Measurements from ENCODE around the gene ACTC1. TPM values are rescaled to one million over a fixed set of nuclear protein-coding genes. Genes with fewer than 3 reads are reported as not detected.

ACTC1 gene
- polyA plus RNA-seq, 2 of the 4 experiments (the other 2 are of a cell fraction): 0.22 to 1.1 TPM

DNA sequence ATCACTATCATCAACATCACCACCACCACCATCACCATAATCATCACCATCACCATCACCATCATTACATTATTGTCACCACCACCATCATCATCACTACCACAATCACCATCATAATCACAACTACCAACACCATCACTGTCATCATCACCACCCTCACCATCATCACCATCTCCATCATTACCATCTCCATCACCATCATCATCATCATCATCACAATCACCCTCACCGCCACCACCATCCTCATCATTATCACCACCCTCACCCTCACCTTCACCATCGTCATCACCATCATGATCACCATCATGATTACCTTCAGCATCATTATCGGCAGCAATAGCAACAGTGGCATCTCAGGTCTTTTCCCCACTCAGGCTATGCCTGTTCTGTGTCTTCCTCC is 42.9 kb upstream of the ACTC1 start:
- FAIRE-seq: no peak
- CTCF ChIA-PET: interaction anchor here (4.5 kb wide), 1 partner anchor 130 kb away, joined by 15 read pairs; no protein-coding TSS in a partner anchor

DNA sequence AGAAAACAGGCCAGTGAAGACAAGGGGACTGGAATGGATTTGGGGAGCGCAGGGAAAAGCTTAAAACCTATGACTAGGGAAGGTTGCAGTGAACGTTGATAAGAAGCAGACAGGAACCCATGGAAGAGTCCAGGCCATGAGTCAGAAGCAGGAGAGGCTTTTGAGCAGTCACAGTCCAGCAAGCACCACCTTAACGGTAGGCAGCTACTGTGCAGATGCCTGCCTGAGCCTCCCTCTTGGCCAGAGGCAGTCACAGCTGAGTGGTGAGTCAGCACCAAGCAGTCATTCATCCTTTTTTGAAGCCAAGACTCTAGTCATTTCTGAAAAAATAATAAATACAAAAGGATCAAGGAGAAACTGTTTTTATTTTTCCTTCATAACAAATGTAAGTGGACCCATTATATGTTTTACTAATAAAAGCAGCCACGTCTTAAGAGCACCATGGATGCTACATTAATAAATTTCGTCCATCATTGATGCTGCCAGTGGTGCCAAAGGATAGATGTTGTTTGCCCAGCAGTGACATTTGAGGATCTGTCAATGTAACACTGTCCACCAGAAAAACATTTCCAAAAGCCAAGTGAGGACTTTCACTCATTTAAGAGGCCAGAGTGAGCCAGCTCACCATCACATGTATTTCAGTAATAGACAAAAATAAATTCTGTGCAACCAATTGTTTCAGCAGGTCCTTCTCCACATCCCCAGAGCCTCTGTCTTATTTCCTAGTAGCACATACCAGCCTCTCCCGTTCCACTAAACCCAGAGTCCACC is 42.1 kb upstream of the ACTC1 start:
- DNase-seq (ENCODE audit: low read depth in 1 of 2, low spot score in 1 of 2) (peak; percentile 10 to 55), FAIRE-seq (no peak), ATAC-seq (peak; percentile 95 to 99)
- peak overlapping the region; percentile 37; the same call in 2 of the 3 replicates for H3K4me2 ChIP-seq
- no peaks in the 10 kb centered on the region; the same call in 2 of the 3 replicates for H3K9me3 ChIP-seq
- POLR2A ChIA-PET: no interaction called here
- TF ChIP-seq FOSL2 (IDR thresholded peaks at IDR 0.05) (no peak), FOSL2 (CRISPR knock-in tag; IDR thresholded peaks at IDR 0.05) (peak; percentile 45; the same call in 1 of the 2 replicates), RARB (CRISPR knock-in tag; IDR thresholded peaks at IDR 0.05) (no peak), JUNB (IDR thresholded peaks at IDR 0.05) (0 out of 2 replicates have a peak, but pooled peaks have one; percentile 34)
- H3K4me1 ChIP-seq: peaks cover 10% of the 10 kb centered on the region; the same call in 1 of the 3 replicates
- 30% methylated on average over 6 of the region's 6 CpGs for WGBS (ENCODE audit: missing lambda C conversion rate)
- CTCF ChIA-PET: interaction anchor here (1.2 to 4.5 kb wide), 2 partner anchors 24 to 129 kb away, joined by 4 to 15 read pairs; no protein-coding TSS in a partner anchor
- no peak overlapping the region for H3K4me3 ChIP-seq
- peak overlapping the region in 1 of 2 experiments; percentile 10; a peak in 1 of 6 replicates for H3K27ac ChIP-seq

More for the DNA sequence above, 42.9 kb upstream of the ACTC1 start:
- H3K9me3 ChIP-seq: no peaks in the 10 kb centered on the region; the same call in 2 of the 3 replicates
- H3K4me1 ChIP-seq: peaks cover 10% of the 10 kb centered on the region; the same call in 1 of the 3 replicates
- 86% methylated on average over 3 of the region's 3 CpGs for WGBS (ENCODE audit: missing lambda C conversion rate)
- POLR2A ChIA-PET: no interaction called here
- H3K27ac ChIP-seq: no peak overlapping the region
- no peak for TF ChIP-seq SREBF2 (IDR thresholded peaks at IDR 0.05)
- TF ChIP-seq ZNF302 (CRISPR knock-in tag; IDR thresholded peaks at IDR 0.05): no peak
- no peak for TF ChIP-seq EP300 (IDR thresholded peaks at IDR 0.05)
- H3K4me3 ChIP-seq: no peak overlapping the region
- DNase-seq (ENCODE audit: low read depth in 1 of 2, low spot score in 1 of 2): no peak
- ATAC-seq: no peak
- H3K4me2 ChIP-seq: no peak overlapping the region

DNA sequence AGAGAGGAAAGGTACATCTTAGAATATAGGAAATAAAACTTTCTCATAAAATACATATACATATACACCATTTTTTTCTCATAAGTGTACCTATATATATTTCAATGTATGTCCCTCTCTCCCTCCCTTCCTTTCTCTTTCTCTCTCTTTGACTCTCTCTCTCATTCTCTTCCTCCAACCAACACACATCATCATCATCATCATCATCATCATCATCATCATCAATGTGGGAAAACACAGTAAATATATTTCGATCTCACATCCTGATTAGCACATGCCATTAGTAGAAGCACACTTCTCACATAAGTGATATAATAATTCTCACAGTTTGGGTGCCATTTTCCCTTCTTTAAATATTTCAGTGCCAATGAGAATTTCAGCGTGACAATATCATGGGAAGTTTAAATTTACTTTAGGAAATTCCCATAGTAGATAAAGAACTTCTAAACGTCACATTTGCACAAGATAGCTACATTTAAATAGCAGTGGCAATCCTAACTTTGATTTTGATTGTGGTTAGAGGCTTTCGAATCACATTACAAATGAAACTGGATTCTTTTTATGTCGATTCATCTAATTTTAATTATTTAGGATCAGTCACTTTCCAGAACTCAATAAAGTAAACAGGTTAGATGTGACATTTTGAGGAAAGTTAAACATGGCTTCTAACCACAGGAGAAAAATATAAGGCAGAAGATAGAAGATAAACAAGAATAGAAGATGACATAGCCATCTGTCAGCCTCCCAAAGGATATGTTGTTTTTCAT is 33.0 kb upstream of the ACTC1 start:
- DNase-seq (ENCODE audit: low read depth in 1 of 2, low spot score in 1 of 2): no peak
- ATAC-seq: no peak
- CTCF ChIA-PET: no interaction called here
- H3K9me3 ChIP-seq: no peaks in the 10 kb centered on the region
- POLR2A ChIA-PET: no interaction called here
- TF ChIP-seq HEYL (CRISPR knock-in tag; IDR thresholded peaks at IDR 0.05): no peak
- peak; percentile 61 for TF ChIP-seq MAFK (IDR thresholded peaks at IDR 0.05; ENCODE audit: partially characterized antibody)
- TF ChIP-seq CBX2 (IDR thresholded peaks at IDR 0.05; ENCODE audit: borderline replicate concordance, low read depth): no peak
- H3K4me3 ChIP-seq: no peak overlapping the region
- 25% methylated on average over 5 of the region's 5 CpGs for WGBS (ENCODE audit: missing lambda C conversion rate)
- H3K27ac ChIP-seq: no peak overlapping the region
- H3K4me1 ChIP-seq: no peaks in the 10 kb centered on the region
- H3K4me2 ChIP-seq: no peak overlapping the region
- peak; percentile 67 for FAIRE-seq

DNA sequence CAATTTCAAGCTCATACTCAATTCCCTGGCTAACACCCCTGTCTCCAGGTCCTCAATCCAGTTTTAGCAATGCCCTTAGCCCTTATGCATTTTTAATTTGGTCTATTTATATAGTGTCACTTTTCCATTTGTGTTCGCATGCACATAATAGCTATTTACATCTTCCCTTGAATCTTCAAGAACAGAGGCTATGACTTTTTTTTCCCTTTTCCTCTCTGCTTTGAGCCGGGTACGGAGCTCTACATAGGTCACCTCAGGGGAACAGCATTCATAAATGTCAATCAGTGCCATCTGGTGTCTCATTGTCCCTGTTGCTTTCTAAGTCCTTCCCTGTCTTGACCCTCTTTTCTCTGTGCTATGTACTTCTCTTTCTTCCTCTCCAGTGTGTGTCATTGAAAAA is 26.5 kb upstream of the ACTC1 start:
- 36% methylated on average over 3 of the region's 3 CpGs for WGBS (ENCODE audit: missing lambda C conversion rate)
- FAIRE-seq: no peak
- no peak overlapping the region for H3K4me3 ChIP-seq
- DNase-seq (ENCODE audit: low read depth in 1 of 2, low spot score in 1 of 2): no peak
- ChIA-PET POLR2A (no interaction called here), CTCF (interaction anchor here (0.6 to 2.3 kb wide), 9 partner anchors 13 to 200 kb away, joined by 3 to 9 read pairs (median 3); no protein-coding TSS in a partner anchor)
- no peak overlapping the region for H3K27ac ChIP-seq
- TF ChIP-seq, protein P1, sequence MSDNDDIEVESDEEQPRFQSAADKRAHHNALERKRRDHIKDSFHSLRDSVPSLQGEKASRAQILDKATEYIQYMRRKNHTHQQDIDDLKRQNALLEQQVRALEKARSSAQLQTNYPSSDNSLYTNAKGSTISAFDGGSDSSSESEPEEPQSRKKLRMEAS (IDR thresholded peaks at IDR 0.05): no peak
- TF ChIP-seq CHD2 (IDR thresholded peaks at IDR 0.05; ENCODE audit: low read length, partially characterized antibody): no peak
- no peaks in the 10 kb centered on the region for H3K9me3 ChIP-seq
- no peak overlapping the region for H3K4me2 ChIP-seq
- no peaks in the 10 kb centered on the region for H3K4me1 ChIP-seq
- no peak for ATAC-seq

DNA sequence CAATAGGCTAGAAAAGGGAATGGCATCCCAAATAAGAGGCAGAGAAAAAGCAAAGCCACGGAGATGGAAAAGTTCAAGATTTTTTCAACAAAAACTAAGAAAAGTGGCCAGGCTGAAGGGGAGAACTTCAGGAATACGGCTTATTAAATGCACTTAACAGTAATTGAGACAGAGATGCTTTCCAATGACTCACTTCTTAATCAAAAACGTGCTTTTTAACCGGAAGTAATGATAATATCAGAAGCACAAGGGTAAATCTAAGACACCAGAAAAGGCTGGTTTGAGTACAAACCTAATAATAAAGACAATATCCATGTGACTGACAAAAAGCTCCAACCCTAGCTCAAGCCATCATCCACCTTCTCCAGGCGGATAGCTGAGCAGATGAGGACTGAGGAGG is 24.8 kb upstream of the ACTC1 start:
- H3K27ac ChIP-seq: no peak overlapping the region
- WGBS (ENCODE audit: missing lambda C conversion rate): 27% methylated on average over 5 of the region's 5 CpGs
- no peak overlapping the region for H3K4me2 ChIP-seq
- H3K4me3 ChIP-seq: no peak overlapping the region
- no peak for FAIRE-seq
- no peak for TF ChIP-seq CHD4 (IDR thresholded peaks at IDR 0.05; ENCODE audit: borderline replicate concordance)
- TF ChIP-seq HEYL (CRISPR knock-in tag; IDR thresholded peaks at IDR 0.05): no peak
- TF ChIP-seq, protein P2, sequence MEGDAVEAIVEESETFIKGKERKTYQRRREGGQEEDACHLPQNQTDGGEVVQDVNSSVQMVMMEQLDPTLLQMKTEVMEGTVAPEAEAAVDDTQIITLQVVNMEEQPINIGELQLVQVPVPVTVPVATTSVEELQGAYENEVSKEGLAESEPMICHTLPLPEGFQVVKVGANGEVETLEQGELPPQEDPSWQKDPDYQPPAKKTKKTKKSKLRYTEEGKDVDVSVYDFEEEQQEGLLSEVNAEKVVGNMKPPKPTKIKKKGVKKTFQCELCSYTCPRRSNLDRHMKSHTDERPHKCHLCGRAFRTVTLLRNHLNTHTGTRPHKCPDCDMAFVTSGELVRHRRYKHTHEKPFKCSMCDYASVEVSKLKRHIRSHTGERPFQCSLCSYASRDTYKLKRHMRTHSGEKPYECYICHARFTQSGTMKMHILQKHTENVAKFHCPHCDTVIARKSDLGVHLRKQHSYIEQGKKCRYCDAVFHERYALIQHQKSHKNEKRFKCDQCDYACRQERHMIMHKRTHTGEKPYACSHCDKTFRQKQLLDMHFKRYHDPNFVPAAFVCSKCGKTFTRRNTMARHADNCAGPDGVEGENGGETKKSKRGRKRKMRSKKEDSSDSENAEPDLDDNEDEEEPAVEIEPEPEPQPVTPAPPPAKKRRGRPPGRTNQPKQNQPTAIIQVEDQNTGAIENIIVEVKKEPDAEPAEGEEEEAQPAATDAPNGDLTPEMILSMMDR (IDR thresholded peaks at IDR 0.05): no peak
- no peak for TF ChIP-seq RCOR1 (IDR thresholded peaks at IDR 0.05; ENCODE audit: low read depth, low read length)
- no peak for TF ChIP-seq ZNF302 (CRISPR knock-in tag; IDR thresholded peaks at IDR 0.05)
- TF ChIP-seq, protein P3, sequence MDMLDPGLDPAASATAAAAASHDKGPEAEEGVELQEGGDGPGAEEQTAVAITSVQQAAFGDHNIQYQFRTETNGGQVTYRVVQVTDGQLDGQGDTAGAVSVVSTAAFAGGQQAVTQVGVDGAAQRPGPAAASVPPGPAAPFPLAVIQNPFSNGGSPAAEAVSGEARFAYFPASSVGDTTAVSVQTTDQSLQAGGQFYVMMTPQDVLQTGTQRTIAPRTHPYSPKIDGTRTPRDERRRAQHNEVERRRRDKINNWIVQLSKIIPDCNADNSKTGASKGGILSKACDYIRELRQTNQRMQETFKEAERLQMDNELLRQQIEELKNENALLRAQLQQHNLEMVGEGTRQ (IDR thresholded peaks at IDR 0.05): no peak
- no peak for TF ChIP-seq TFCP2L1 (CRISPR knock-in tag; IDR thresholded peaks at IDR 0.05)
- no peak for DNase-seq (ENCODE audit: low read depth in 1 of 2, low spot score in 1 of 2)
- H3K4me1 ChIP-seq: no peaks in the 10 kb centered on the region
- POLR2A ChIA-PET: no interaction called here
- no peak for ATAC-seq
- CTCF ChIA-PET: interaction anchor here (1.0 to 2.5 kb wide), 3 partner anchors 9 to 112 kb away, joined by 3 to 9 read pairs (median 7); no protein-coding TSS in a partner anchor
- no peaks in the 10 kb centered on the region for H3K9me3 ChIP-seq

Data from A549 (cell line).